GM21447 (cell line): ENCODE data around the gene HDAC4.

Experiments used
- ATAC-seq: cut with Tn5 transposase; IDR thresholded peaks from one replicate; pipeline ENCODE4 v1.9.1; 2021; ENCODE audit not compliant: unreplicated experiment

HDAC4 gene

GRCh38 chr2:239271882-239272281 is 128.9 kb downstream of the HDAC4 start:
- no peak for ATAC-seq

- ATAC-seq: no peak
Measured at GRCh38 chr2:239271471-239271870, 129.3 kb downstream of the HDAC4 start.

GRCh38 chr2:239269916-239270315 is 130.9 kb downstream of the HDAC4 start:
- ATAC-seq: no peak

GRCh38 chr2:239269173-239269885 is 131.5 kb downstream of the HDAC4 start:
- ATAC-seq: no peak

GRCh38 chr2:239268549-239268948 is 132.3 kb downstream of the HDAC4 start:
- ATAC-seq: no peak

- no peak for ATAC-seq
Measured at GRCh38 chr2:239268082-239268481, 132.7 kb downstream of the HDAC4 start.

GRCh38 chr2:239267288-239267951 is 133.4 kb downstream of the HDAC4 start:
- ATAC-seq: peak; percentile 89

GRCh38 chr2:239266779-239267287 is 134.0 kb downstream of the HDAC4 start:
- ATAC-seq: peak; percentile 16

- ATAC-seq: no peak
Measured at GRCh38 chr2:239266434-239266766, 134.4 kb downstream of the HDAC4 start.

- ATAC-seq: no peak
Measured at GRCh38 chr2:239265681-239266433, 135.0 kb downstream of the HDAC4 start.

- ATAC-seq: peak; percentile 38
Measured at GRCh38 chr2:239264838-239265651, 135.8 kb downstream of the HDAC4 start.

- no peak for ATAC-seq
Measured at GRCh38 chr2:239264492-239264837, 136.4 kb downstream of the HDAC4 start.

GRCh38 chr2:239263669-239264491 is 136.9 kb downstream of the HDAC4 start:
- no peak for ATAC-seq

GRCh38 chr2:239263231-239263630 is 137.6 kb downstream of the HDAC4 start:
- ATAC-seq: no peak

- ATAC-seq: no peak
Measured at GRCh38 chr2:239262484-239263230, 138.2 kb downstream of the HDAC4 start.

- no peak for ATAC-seq
Measured at GRCh38 chr2:239261796-239262483, 138.9 kb downstream of the HDAC4 start.

GRCh38 chr2:239261356-239261755 is 139.5 kb downstream of the HDAC4 start:
- ATAC-seq: no peak

- no peak for ATAC-seq
Measured at GRCh38 chr2:239260546-239261327, 140.1 kb downstream of the HDAC4 start.
